GM12872 (cell line): Measurements from ENCODE around the gene RASAL2.

ENCODE experiments used
- CTCF ChIP-seq: IDR thresholded peaks from 3 replicates; pipeline ENCODE4 v1.5.1; 2011; ENCODE audit warnings: low read depth, mild to moderate bottlenecking, low read length, moderate library complexity; ENCODE audit not compliant: insufficient read depth

The RASAL2 gene

GRCh38 chr1:178284058-178284457, 190.2 kb downstream of the RASAL2 start:
- no peak for TF ChIP-seq CTCF

- TF ChIP-seq CTCF, result no peak
These were observed 197.3 kb downstream of the RASAL2 start for GRCh38 chr1:178291166-178291565.

GRCh38 chr1:178294654-178295053, 200.8 kb downstream of the RASAL2 start:
- TF ChIP-seq CTCF, result no peak

- no peak for TF ChIP-seq CTCF
These were observed 206.4 kb downstream of the RASAL2 start for GRCh38 chr1:178300352-178300699.

- no peak for TF ChIP-seq CTCF
These were observed 207.2 kb downstream of the RASAL2 start for GRCh38 chr1:178301141-178301540.

GRCh38 chr1:178307264-178307663, 213.4 kb downstream of the RASAL2 start:
- no peak for TF ChIP-seq CTCF

GRCh38 chr1:178308438-178308837, 214.5 kb downstream of the RASAL2 start:
- no peak for TF ChIP-seq CTCF

GRCh38 chr1:178310685-178311105, 216.8 kb downstream of the RASAL2 start:
- TF ChIP-seq CTCF, result peak; percentile 60
